Hepatocyte (in vitro differentiated cells): Measurements from ENCODE around the gene RHOH.

Experiments
- CTCF ChIP-seq: fragments of 200-600 bp; sonication (generic); IDR thresholded peaks from 2 replicates; pipeline ENCODE4 v1.5.1; 2016; ENCODE audit warnings: antibody characterized with exemption, mild to moderate bottlenecking; ENCODE audit not compliant: poor library complexity
- EZH2 ChIP-seq: fragments of 200-600 bp; sonication (generic); IDR thresholded peaks from 2 replicates; pipeline ENCODE4 v1.6.1; 2016; ENCODE audit warnings: antibody characterized with exemption, mild to moderate bottlenecking, borderline replicate concordance
- EZH2phosphoT487 ChIP-seq: fragments of 200-600 bp; sonication (generic); IDR thresholded peaks from one replicate; pipeline ENCODE4 v1.6.1; 2018; ENCODE audit warnings: antibody characterized with exemption, mild to moderate bottlenecking, low read depth, moderate library complexity; ENCODE audit not compliant: unreplicated experiment, severe bottlenecking

- no peak for TF ChIP-seq CTCF
- no peak for TF ChIP-seq EZH2
- no peak for TF ChIP-seq EZH2phosphoT487
These were observed 30.5 kb downstream of the RHOH start for GRCh38 chr4:40227284-40227683.
